Kidney epithelial cell (primary cell): ENCODE results near the gene ZPLD1. TPM values are rescaled to one million over a fixed set of nuclear protein-coding genes. Genes with fewer than 3 reads are reported as not detected.

Experiments
- DNase-seq: peaks from one replicate; pipeline ENCODE4 v3.0.0-alpha.2; 2010; ENCODE audit warnings: low read depth
- H3K27me3 ChIP-seq: 2 replicates; pipeline ENCODE4 v1.6.0; 2011; ENCODE audit warnings: low read length; ENCODE audit not compliant: control insufficient read depth, insufficient read depth
- H3K36me3 ChIP-seq: 2 replicates; pipeline ENCODE4 v1.5.1; 2011; ENCODE audit warnings: low read length; ENCODE audit not compliant: control insufficient read depth, insufficient read depth
- H3K4me3 ChIP-seq: 2 replicates; pipeline ENCODE4 v1.5.1; 2011; ENCODE audit warnings: low read depth, mild to moderate bottlenecking, control low read depth, low read length
- total RNA-seq: library from RNA; depleted of rRNA; stranded (reverse); fragments of >200 nt; gene quantifications from 2 replicates; pipeline ENCODE4 v1.2.3, GENCODE V29; 2015
- TF ChIP-seq, protein P1 (sequence below): IDR thresholded peaks from 2 replicates; pipeline ENCODE4 v1.5.1; 2011; ENCODE audit warnings: mild to moderate bottlenecking, moderate library complexity, low read length, control low read depth, inconsistent platforms; ENCODE audit not compliant: insufficient read depth, poor library complexity, severe bottlenecking

Gene ZPLD1
- total RNA-seq, 1 donor from 2014 or later: 0.08 TPM

DNA sequence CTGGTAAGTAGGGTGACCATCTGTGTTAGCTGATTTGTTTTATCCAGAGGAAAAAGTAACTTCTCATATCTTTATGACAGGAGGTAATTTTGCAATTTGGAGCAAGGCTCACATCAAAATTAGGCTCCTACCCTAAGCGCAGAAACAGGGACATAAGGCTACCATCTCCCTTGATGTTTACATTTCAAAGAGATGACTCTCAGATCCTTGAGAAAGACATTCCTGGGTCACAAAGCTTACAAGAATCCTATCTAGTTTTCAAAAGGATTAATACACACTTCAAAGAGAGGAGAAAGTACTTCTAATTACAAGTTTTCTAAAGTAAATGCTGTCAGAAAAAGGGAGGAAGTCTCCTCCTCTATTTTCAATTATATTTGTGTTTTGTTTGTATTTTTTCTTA lies 7.0 kb downstream of the ZPLD1 start:
- no peaks in the 10 kb centered on the region for H3K36me3 ChIP-seq
- no peaks in the 10 kb centered on the region for H3K27me3 ChIP-seq
- no peak for DNase-seq
- H3K4me3 ChIP-seq: no peak overlapping the region
- TF ChIP-seq, protein P1, sequence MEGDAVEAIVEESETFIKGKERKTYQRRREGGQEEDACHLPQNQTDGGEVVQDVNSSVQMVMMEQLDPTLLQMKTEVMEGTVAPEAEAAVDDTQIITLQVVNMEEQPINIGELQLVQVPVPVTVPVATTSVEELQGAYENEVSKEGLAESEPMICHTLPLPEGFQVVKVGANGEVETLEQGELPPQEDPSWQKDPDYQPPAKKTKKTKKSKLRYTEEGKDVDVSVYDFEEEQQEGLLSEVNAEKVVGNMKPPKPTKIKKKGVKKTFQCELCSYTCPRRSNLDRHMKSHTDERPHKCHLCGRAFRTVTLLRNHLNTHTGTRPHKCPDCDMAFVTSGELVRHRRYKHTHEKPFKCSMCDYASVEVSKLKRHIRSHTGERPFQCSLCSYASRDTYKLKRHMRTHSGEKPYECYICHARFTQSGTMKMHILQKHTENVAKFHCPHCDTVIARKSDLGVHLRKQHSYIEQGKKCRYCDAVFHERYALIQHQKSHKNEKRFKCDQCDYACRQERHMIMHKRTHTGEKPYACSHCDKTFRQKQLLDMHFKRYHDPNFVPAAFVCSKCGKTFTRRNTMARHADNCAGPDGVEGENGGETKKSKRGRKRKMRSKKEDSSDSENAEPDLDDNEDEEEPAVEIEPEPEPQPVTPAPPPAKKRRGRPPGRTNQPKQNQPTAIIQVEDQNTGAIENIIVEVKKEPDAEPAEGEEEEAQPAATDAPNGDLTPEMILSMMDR: no peak

DNA sequence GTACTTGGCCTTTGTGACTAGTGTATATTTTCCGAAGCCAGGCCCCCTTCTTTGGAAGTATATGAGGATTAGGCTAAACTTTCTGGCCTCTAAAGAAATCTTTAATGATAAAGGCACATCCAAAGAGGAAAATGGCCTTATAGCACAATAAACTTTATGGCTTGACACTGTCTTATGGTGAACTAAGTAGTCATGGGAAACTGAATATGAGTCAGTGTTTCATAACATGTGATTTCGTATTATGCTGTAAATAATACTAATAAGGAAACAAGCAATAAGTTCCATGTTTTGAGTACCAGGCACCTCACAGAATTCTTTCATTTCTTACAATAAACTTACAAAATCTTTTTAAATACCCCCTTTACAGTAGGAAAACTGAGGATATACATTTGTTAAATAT lies 8.2 kb downstream of the ZPLD1 start:
- Histone ChIP-seq H3K36me3 (no peaks in the 10 kb centered on the region), H3K4me3 (no peak overlapping the region), H3K27me3 (no peaks in the 10 kb centered on the region)
- TF ChIP-seq, protein P1: no peak
- no peak for DNase-seq

DNA sequence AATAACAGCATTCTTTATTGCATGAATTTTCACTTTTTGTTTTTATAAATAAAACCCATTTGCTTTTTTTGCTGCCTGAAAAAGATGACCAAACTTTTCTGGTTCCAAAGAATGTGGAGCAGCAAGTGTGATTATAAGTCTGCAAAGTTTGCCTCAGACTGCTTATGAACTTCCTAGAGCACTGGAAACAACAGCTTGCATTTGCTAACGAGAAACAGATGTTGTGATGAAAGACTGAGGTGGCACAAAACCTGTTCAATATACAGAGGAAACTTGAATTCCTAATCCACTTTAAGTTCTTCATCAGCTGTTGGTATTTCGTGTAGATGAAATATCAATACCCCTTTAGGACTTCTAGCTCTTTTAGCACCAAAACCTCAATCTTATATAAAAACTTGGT lies 9.3 kb downstream of the ZPLD1 start:
- H3K27me3 ChIP-seq: no peaks in the 10 kb centered on the region
- DNase-seq: no peak
- H3K4me3 ChIP-seq: no peak overlapping the region
- H3K36me3 ChIP-seq: no peaks in the 10 kb centered on the region
- TF ChIP-seq, protein P1: no peak

DNA sequence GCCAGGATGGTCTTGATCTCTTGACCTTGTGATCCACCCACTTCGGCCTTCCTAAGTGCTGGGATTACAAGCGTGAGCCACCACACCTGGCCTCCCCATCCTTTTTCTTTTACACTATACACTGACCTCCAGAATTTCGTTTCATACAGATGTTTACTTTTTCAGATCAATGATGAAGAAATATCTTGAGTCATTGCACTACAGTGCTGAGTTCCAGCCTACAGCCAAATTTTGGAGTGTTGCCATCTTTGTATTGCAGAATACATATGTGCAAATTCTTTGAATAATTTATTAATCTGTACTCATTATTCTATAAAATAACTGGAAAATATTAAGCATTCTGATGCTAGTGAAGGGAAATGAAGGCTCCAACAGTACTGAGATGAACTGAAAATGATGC lies 12.5 kb downstream of the ZPLD1 start:
- no peak for DNase-seq
- TF ChIP-seq, protein P1: no peak
- no peaks in the 10 kb centered on the region for H3K36me3 ChIP-seq
- H3K27me3 ChIP-seq: no peaks in the 10 kb centered on the region
- H3K4me3 ChIP-seq: no peak overlapping the region

DNA sequence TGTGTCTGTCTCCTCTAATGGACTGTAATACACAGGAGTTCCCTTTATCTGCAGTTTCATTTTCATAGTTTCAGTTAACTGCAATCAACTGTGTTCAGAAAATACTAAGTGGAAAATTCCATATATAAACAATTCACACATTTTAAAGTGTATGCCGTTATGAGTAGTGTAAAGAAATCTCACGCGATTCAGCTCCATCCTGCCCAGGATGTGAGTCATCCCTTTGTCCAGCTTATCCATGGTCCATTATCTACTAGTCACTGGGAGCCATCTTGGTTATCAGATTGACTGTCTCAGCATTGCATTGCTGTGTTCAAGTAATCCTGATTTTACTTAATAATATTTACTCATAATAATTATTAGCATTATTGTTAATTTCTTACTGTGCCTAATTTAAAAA lies 14.5 kb downstream of the ZPLD1 start:
- Histone ChIP-seq H3K36me3 (no peaks in the 10 kb centered on the region), H3K4me3 (no peak overlapping the region), H3K27me3 (no peaks in the 10 kb centered on the region)
- TF ChIP-seq, protein P1: no peak
- DNase-seq: no peak

DNA sequence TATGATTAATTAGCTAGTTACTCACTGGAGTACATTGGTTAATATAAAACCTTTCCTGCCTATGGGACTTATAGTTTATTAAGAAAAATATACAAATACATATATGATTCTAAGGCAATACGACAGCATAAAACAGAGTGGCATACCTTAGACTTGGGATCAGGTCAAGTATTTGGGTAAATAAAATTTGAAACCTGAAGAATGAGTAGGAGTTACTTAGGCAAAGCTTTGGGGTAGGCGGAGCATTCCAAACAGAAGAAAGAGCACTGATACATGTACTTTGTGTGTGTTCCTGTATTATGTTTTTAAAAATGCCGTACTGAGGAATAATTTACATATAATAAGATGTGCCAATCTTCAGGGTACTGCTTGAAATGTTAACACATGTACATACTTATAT lies 15.1 kb downstream of the ZPLD1 start:
- TF ChIP-seq, protein P1: no peak
- no peak for DNase-seq
- H3K4me3 ChIP-seq: no peak overlapping the region
- no peaks in the 10 kb centered on the region for H3K27me3 ChIP-seq
- H3K36me3 ChIP-seq: no peaks in the 10 kb centered on the region
